ENCODE measurements around the gene GOLIM4. TPM values are rescaled to one million over a fixed set of nuclear protein-coding genes. Genes with fewer than 3 reads are reported as not detected.

Gene GOLIM4
- total RNA-seq, 1 experiment from 2014 or later: 17.4 TPM

DNA sequence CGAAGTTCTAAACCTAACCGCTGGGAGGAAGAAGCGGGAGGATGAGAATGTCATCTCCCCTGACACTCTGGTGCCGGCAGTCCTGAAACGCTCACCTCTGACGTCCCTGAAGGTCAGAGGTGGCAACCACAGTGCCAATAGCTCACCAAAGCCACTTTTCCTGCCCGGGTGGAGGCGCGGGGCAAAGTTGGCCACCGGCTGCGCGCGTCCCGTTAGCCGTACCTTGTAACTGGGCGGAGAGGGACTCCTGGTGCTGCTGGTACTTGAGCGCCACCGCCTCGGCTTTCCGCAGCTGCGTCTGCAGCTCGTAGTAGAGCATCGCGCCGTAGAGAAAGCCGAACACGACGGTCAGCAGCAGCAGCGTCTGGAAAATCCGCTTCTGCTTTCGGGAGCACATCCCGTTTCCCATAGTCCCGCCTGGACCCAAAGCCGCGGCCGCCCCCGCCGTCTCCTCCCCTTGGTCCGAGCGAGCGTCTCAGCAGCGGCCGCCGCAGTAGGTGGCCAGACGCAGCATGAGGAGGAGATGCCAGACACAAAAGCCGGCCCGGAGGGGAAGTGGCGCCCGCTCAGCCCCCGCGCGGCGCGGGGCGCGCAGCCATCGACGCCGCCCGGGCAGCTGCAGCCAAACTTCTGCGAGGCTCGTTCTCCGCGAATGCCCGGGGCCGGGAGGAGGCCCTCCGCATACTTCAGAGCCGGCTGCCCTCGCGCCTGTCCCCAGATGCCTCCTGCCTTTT lies 680 bp downstream of the GOLIM4 start:
- Histone ChIP-seq H3K36me3 (ENCODE audit: control insufficient read depth, insufficient read depth, low read length) (no peaks in the 10 kb centered on the region), H3K4me3 (ENCODE audit: low read depth, low read length) (peak overlapping the region; percentile 86), H3K27me3 (replicated peaks; ENCODE audit: control insufficient read depth, insufficient read depth, low read length) (no peaks in the 10 kb centered on the region), H3K9me3 (no peaks in the 10 kb centered on the region), H3K4me1 (peaks cover 32% of the 10 kb centered on the region)
- Mint-ChIP-seq H3K27ac (ENCODE audit: unreplicated experiment) (peak overlapping the region; percentile 70), H3K4me3 (ENCODE audit: unreplicated experiment) (peak overlapping the region; percentile 88), H3K27me3 (ENCODE audit: insufficient read depth, unreplicated experiment) (no peaks in the 10 kb centered on the region), H3K36me3 (ENCODE audit: insufficient read depth, unreplicated experiment) (peaks cover 12% of the 10 kb centered on the region), H3K9me3 (ENCODE audit: unreplicated experiment) (no peaks in the 10 kb centered on the region), H3K4me1 (ENCODE audit: low read depth, unreplicated experiment) (peaks cover 18% of the 10 kb centered on the region)
- intact Hi-C loops (cut with micrococcal nuclease; ENCODE audit: unreplicated experiment): loop anchor here (1.0 to 5.0 kb wide), 3 partner anchors 32 to 70 kb away; no protein-coding TSS in a partner anchor
- ChIA-PET POLR2A (no interaction called here), CTCF (no interaction called here)
- DNase-seq: peak; percentile 48 to 53
- BruUV-seq (replicated peaks): no TSS peak
- TF ChIP-seq, protein P1, sequence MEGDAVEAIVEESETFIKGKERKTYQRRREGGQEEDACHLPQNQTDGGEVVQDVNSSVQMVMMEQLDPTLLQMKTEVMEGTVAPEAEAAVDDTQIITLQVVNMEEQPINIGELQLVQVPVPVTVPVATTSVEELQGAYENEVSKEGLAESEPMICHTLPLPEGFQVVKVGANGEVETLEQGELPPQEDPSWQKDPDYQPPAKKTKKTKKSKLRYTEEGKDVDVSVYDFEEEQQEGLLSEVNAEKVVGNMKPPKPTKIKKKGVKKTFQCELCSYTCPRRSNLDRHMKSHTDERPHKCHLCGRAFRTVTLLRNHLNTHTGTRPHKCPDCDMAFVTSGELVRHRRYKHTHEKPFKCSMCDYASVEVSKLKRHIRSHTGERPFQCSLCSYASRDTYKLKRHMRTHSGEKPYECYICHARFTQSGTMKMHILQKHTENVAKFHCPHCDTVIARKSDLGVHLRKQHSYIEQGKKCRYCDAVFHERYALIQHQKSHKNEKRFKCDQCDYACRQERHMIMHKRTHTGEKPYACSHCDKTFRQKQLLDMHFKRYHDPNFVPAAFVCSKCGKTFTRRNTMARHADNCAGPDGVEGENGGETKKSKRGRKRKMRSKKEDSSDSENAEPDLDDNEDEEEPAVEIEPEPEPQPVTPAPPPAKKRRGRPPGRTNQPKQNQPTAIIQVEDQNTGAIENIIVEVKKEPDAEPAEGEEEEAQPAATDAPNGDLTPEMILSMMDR (IDR thresholded peaks at IDR 0.05; ENCODE audit: insufficient read depth in 1 of 2, low read depth in 1 of 2, low read length in 1 of 2, severe bottlenecking in 1 of 2, unreplicated experiment in 1 of 2): peak in 1 of 2 experiments; percentile 40

DNA sequence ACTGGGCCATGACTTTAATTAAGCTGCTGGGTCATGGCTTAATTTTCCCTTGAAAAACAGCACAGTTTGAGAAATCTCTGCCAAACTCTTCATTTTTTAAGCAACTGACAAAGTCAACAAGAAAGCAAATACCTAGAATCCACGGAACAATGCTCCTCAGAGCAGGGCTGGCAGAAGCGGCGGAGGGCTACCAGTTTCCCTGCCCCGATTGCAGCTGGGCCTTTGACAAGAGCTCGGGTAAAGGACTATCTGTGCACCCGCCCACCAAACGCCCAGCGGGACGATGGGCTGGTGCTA lies 1.2 kb downstream of the GOLIM4 start:
- H3K36me3 Mint-ChIP-seq (ENCODE audit: insufficient read depth, unreplicated experiment): peaks cover 12% of the 10 kb centered on the region
- no peak overlapping the region for H3K27ac Mint-ChIP-seq (ENCODE audit: unreplicated experiment)
- CTCF ChIA-PET: no interaction called here
- H3K27me3 Mint-ChIP-seq (ENCODE audit: insufficient read depth, unreplicated experiment): no peaks in the 10 kb centered on the region
- H3K4me1 ChIP-seq: peaks cover 34% of the 10 kb centered on the region
- intact Hi-C loops (cut with micrococcal nuclease; ENCODE audit: unreplicated experiment): loop anchor here (2.0 to 5.0 kb wide), 2 partner anchors 33 to 70 kb away; no protein-coding TSS in a partner anchor
- no peak for DNase-seq
- no peaks in the 10 kb centered on the region for H3K36me3 ChIP-seq (ENCODE audit: control insufficient read depth, insufficient read depth, low read length)
- no peaks in the 10 kb centered on the region for H3K9me3 ChIP-seq
- no peaks in the 10 kb centered on the region for H3K27me3 ChIP-seq (replicated peaks; ENCODE audit: control insufficient read depth, insufficient read depth, low read length)
- TF ChIP-seq, protein P1 (IDR thresholded peaks at IDR 0.05; ENCODE audit: insufficient read depth in 1 of 2, low read depth in 1 of 2, low read length in 1 of 2, severe bottlenecking in 1 of 2, unreplicated experiment in 1 of 2): no peak
- POLR2A ChIA-PET: no interaction called here
- peak overlapping the region; percentile 86 for H3K4me3 ChIP-seq (ENCODE audit: low read depth, low read length)
- BruUV-seq (replicated peaks): no TSS peak
- H3K4me3 Mint-ChIP-seq (ENCODE audit: unreplicated experiment): peak overlapping the region; percentile 88
- no peaks in the 10 kb centered on the region for H3K9me3 Mint-ChIP-seq (ENCODE audit: unreplicated experiment)
- peaks cover 20% of the 10 kb centered on the region for H3K4me1 Mint-ChIP-seq (ENCODE audit: low read depth, unreplicated experiment)

DNA sequence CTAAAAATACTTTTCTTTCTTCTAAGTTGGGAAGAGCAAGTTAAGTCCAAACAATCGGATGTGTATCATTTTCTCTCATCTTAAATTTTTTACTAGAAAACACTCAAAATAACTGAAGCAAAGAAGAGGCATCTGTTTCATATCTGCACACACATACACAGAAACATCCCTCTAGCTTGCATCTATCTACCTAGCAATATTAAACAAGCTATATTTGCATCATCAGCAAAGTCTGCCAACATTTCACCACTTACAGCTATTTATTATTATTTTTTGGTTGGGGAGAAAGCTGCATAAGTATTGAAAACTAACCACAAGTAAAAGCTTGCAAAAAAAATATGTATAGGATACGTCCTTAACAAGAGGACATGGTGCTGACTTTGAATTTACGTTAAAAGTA lies 1.9 kb downstream of the GOLIM4 start:
- Mint-ChIP-seq H3K4me1 (ENCODE audit: low read depth, unreplicated experiment) (peaks cover 21% of the 10 kb centered on the region), H3K4me3 (ENCODE audit: unreplicated experiment) (no peak overlapping the region), H3K9me3 (ENCODE audit: unreplicated experiment) (no peaks in the 10 kb centered on the region), H3K36me3 (ENCODE audit: insufficient read depth, unreplicated experiment) (peaks cover 12% of the 10 kb centered on the region), H3K27ac (ENCODE audit: unreplicated experiment) (no peak overlapping the region), H3K27me3 (ENCODE audit: insufficient read depth, unreplicated experiment) (no peaks in the 10 kb centered on the region)
- CTCF ChIA-PET: no interaction called here
- intact Hi-C loops (cut with micrococcal nuclease; ENCODE audit: unreplicated experiment): loop anchor here (2.0 to 5.0 kb wide), 2 partner anchors 34 to 71 kb away; no protein-coding TSS in a partner anchor
- peak overlapping the region; percentile 86 for H3K4me3 ChIP-seq (ENCODE audit: low read depth, low read length)
- H3K9me3 ChIP-seq: no peaks in the 10 kb centered on the region
- POLR2A ChIA-PET: no interaction called here
- no peaks in the 10 kb centered on the region for H3K27me3 ChIP-seq (replicated peaks; ENCODE audit: control insufficient read depth, insufficient read depth, low read length)
- TSS peak; percentile 12 for BruUV-seq (replicated peaks)
- TF ChIP-seq, protein P1 (IDR thresholded peaks at IDR 0.05; ENCODE audit: insufficient read depth in 1 of 2, low read depth in 1 of 2, low read length in 1 of 2, severe bottlenecking in 1 of 2, unreplicated experiment in 1 of 2): no peak
- H3K36me3 ChIP-seq (ENCODE audit: control insufficient read depth, insufficient read depth, low read length): no peaks in the 10 kb centered on the region
- DNase-seq: no peak
- H3K4me1 ChIP-seq: peaks cover 38% of the 10 kb centered on the region
